Left hindlimb (tissue), 1 donor: Measurements from ENCODE around the gene HEYL.
"Not testable (repeated sequence)": the region's sequence is repeated elsewhere in the genome, so short reads cannot be mapped to it uniquely, and the experiment has no call there.

Experiments used
- DNase-seq: peaks from one replicate; pipeline ENCODE4 v3.0.0-alpha.2; 2018

The HEYL gene

GRCh38 chr1:39635205-39635870 is 4.1 kb downstream of the HEYL start:
- no peak for DNase-seq

- DNase-seq: no peak
Observed at GRCh38 chr1:39633422-39633821, 6.0 kb downstream of the HEYL start.

GRCh38 chr1:39632682-39633417 is 6.6 kb downstream of the HEYL start:
- peak; percentile 82 for DNase-seq

- DNase-seq: no peak
Observed at GRCh38 chr1:39632323-39632681, 7.1 kb downstream of the HEYL start.

- DNase-seq: no peak
Observed at GRCh38 chr1:39631361-39632322, 7.8 kb downstream of the HEYL start.

GRCh38 chr1:39628807-39629350 is 10.6 kb downstream of the HEYL start:
- DNase-seq: no peak

DNA sequence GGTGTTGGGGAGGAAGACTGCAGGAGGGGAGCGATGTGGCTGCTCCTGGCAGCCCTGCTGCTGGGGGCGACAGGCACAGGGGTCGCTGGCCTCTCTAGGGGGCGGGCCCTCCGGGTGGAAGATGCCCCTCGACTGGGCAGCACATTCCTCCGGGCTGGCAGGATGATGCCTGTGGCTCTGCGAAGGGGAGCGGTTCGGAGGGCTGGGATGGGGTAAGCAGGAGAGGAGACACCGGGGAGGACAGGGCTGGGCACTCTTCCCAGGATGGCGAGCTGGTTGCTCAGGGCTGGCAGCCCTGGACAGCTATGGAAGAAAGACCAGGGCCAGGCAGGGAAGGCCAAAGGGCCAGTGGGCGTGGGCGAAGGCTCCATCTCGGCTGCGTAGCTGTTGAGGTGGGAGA is 12.8 kb downstream of the HEYL start:
- DNase-seq: no peak

- DNase-seq: peak; percentile 51
Observed at GRCh38 chr1:39625462-39626273, 13.8 kb downstream of the HEYL start.

DNA sequence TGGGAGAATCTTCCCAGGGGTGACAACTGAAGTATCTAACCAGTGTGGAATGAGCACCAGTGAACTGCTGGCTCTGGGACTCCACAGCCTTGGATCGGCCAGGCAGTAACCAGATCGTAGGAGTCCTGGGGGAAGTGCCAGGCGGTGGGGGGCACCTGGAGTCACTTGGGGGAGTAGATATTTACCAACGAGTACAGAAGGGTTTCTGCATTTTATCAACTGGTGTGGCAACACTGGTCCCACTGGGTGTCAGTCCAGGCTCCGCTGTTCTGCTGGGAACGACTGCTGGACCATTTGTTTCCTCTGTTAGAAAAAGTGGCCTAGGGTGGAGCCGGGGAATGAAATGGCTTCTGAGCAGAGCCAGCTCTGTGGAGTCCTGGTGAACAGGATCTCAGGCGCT is 14.4 kb downstream of the HEYL start:
- DNase-seq: no peak

DNA sequence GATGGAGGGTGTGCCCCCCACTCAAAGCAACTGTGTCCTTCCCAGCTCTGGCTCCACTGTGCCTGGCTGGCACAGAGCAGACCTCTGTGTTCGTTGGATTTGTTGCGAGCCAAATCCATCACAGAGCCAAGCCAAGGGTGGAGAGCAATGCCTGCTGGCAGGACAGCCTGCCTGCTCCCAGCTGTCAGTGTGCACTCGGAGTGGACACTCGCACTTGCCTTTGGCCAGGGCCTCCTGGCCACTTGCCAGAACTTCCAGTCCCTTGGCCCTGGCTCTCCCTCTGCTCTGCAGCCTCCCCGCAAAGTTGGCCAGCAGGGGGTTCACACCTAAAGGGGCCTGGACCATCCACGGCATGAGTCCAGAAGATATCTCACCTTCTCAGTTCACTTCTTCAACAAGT is 16.4 kb downstream of the HEYL start:
- peak; percentile 57 for DNase-seq

DNA sequence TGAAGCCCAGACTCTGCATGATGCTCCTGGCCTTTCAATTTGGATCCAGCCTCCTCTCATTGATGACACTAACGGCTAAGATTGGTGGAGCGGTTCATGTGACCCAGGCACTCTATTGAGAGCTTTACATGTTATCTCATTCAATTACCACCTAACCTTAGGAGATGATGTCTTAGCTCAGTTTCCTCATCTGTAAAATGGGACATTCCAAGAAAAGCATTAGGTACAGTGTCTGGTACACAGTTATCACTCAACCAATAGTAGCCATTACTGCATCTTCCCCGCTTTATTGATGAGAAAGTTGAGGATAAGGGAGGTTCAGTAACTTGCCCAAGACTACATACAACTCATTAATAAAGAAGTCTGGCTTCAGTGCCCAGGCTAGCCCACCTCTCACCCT is 17.0 kb downstream of the HEYL start:
- DNase-seq: no peak

DNA sequence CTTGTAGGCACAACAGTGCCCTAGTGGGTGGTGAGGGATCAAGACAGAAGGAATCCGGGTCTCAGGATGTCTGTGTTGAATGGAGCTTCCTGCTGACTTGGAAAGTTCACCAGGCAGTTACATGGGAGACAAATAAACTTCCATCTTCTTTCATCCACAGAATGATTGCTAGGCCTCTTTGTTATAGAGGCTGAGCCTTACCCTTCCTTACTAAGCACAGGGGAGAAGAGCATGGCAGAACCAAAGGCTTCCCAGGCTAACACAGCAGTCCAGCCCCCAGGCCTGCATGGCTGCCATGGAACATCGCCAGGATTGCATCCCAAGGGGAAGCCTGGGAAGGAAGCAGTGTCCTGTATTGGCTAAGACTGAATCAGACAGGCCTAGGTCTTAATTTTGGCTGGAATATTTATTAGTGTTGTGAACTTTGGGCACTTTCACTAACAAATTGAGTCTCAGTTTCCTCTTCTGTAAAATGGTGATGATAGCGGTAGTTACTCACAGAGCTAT is 18.7 kb downstream of the HEYL start:
- no peak for DNase-seq

- no peak for DNase-seq
Observed at GRCh38 chr1:39617488-39618049, 21.9 kb downstream of the HEYL start.

DNA sequence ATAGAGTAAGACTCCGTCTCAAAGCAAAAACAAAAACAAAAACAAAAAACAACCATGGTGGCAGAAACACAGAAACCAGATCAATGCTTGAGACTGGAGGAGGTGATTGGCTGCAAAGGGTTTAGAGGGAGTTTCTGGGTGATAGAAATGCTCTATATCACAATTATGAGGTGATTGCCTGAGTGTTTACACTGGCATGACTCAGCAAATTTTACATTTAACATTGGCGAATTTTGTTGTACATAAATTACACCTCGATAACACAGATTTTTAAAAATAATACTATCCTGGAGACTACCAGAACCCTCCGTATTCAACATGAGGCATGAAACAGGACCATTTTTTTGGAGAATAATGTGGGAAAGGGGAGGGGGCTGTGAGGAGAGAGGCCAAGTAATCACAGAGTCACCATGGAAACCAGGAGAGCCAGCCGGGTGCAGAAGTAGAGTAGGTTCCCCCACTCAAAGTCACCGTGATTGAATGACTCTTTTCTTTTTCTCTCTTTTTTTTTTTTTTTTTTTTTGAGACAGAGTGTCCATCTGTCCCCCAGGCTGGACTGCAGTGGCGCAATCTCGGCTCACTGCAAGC is 24.3 kb downstream of the HEYL start:
- DNase-seq: no peak

DNA sequence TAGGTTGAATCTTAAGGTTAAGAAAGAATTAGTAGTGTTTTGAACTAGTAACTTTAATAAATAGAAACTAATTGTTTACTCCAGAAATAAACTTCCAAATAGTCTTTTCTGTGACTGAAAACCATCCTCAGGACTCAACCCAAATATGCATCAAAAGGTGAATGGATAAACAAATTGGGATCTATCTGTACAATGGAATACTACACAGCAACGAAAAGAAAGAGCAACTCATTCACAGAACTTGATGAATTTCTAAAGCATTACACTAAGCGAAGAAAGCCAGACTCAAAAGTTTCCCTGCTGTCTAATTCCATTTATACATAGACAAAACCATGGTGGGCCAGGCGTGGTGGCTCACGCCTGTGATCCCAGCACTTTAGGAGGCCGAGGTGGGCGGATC is 25.0 kb downstream of the HEYL start:
- DNase-seq: no peak

GRCh38 chr1:39613250-39613649 is 26.2 kb downstream of the HEYL start:
- no peak for DNase-seq

- DNase-seq: peak; percentile 52
Observed at GRCh38 chr1:39609618-39610331, 29.7 kb downstream of the HEYL start.

- no peak for DNase-seq
Observed at GRCh38 chr1:39608921-39609320, 30.5 kb downstream of the HEYL start.

DNA sequence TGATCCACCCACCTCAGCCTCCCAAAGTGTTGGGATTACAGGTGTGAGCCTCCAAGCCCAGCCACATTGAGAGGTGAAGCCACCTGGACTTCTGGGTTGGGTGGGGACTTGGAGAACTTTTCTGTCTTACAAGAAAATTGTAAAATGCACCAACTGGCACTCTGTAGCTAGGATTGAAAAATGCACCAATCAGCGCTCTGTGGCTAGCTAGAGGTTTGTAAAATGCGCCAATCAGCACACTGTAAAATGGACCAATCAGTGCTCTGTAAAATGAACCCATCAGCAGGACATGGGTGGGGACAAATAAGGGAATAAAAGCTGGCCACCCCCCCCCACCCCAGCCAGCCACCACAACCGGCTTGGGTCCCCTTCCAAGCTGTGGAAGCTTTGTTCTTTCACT is 35.8 kb downstream of the HEYL start:
- DNase-seq: not testable (repeated sequence)

DNA sequence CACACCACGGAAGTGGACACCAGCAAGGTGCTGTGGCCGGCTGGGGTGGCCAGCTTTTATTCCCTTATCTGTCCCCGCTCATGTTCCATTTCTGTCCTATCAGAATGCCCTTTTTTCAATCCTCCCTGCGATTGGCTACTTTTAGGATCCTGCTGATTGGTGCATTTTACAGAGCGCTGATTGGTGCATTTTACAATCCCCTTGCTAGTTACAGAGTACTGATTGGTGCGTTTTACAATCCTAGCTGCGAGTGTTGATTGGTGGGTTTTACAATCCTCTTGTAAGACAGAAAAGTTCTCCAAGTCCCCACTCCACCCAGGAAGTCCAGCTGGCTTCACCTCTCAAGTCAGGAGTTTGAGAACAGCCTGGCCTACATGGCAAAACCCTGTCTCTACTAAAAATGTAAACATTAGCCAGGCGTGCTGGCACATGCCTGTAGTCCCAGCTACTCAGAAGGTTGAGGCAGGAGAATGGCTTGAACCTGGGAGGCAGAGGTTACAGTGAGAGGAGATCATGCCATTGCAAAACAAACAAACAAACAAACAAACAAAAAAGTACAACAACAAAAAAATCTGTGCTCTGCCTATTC is 37.7 kb downstream of the HEYL start:
- not testable (repeated sequence) for DNase-seq
